Measurements from ENCODE around the gene TRAPPC3. TPM values are rescaled to one million over a fixed set of nuclear protein-coding genes. Genes with fewer than 3 reads are reported as not detected.
A peak's percentile ranks its signal among the peaks of the same experiment; 100 is the strongest.

Gene TRAPPC3
- total RNA-seq, 1 experiment from 2014 or later, result 86.7 TPM

GRCh38 chr1:36154335-36154734 lies 5.0 kb upstream of the TRAPPC3 start:
- no peak for DNase-seq (ENCODE audit: low spot score)

- no peak for DNase-seq (ENCODE audit: low spot score)
Observed at GRCh38 chr1:36153476-36153875, 4.2 kb upstream of the TRAPPC3 start.

GRCh38 chr1:36151845-36152203 lies 2.5 kb upstream of the TRAPPC3 start:
- DNase-seq (ENCODE audit: low spot score), result peak; percentile 56

- DNase-seq (ENCODE audit: low spot score), result no peak
Observed at GRCh38 chr1:36151134-36151844, 2.0 kb upstream of the TRAPPC3 start.

- DNase-seq (ENCODE audit: low spot score), result peak; percentile 94
Observed at GRCh38 chr1:36150296-36151133, 1.2 kb upstream of the TRAPPC3 start.

GRCh38 chr1:36149973-36150295 lies 648 bp upstream of the TRAPPC3 start:
- DNase-seq (ENCODE audit: low spot score), result no peak

GRCh38 chr1:36148821-36149236 lies 457 bp downstream of the TRAPPC3 start:
- no peak for DNase-seq (ENCODE audit: low spot score)

GRCh38 chr1:36144413-36144812 lies 4.9 kb downstream of the TRAPPC3 start:
- DNase-seq (ENCODE audit: low spot score), result no peak

GRCh38 chr1:36143424-36143823 lies 5.9 kb downstream of the TRAPPC3 start:
- no peak for DNase-seq (ENCODE audit: low spot score)

- DNase-seq (ENCODE audit: low spot score), result no peak
Observed at GRCh38 chr1:36142121-36142520, 7.2 kb downstream of the TRAPPC3 start.

GRCh38 chr1:36139521-36139920 lies 9.8 kb downstream of the TRAPPC3 start:
- no peak for DNase-seq (ENCODE audit: low spot score)

GRCh38 chr1:36137776-36138175 lies 11.5 kb downstream of the TRAPPC3 start:
- DNase-seq (ENCODE audit: low spot score), result no peak

GRCh38 chr1:36137226-36137625 lies 12.1 kb downstream of the TRAPPC3 start:
- no peak for DNase-seq (ENCODE audit: low spot score)

GRCh38 chr1:36136535-36136934 lies 12.8 kb downstream of the TRAPPC3 start:
- DNase-seq (ENCODE audit: low spot score), result peak; percentile 80

- no peak for DNase-seq (ENCODE audit: low spot score)
Observed at GRCh38 chr1:36135796-36136195, 13.5 kb downstream of the TRAPPC3 start.

- no peak for DNase-seq (ENCODE audit: low spot score)
Observed at GRCh38 chr1:36135330-36135667, 14.0 kb downstream of the TRAPPC3 start.

- DNase-seq (ENCODE audit: low spot score), result peak; percentile 41
Observed at GRCh38 chr1:36134505-36135329, 14.6 kb downstream of the TRAPPC3 start.

GRCh38 chr1:36134031-36134430 lies 15.3 kb downstream of the TRAPPC3 start:
- DNase-seq (ENCODE audit: low spot score), result no peak

- DNase-seq (ENCODE audit: low spot score), result peak; percentile 92
Observed at GRCh38 chr1:36133484-36133883, 15.8 kb downstream of the TRAPPC3 start.

- DNase-seq (ENCODE audit: low spot score), result no peak
Observed at GRCh38 chr1:36132029-36132428, 17.3 kb downstream of the TRAPPC3 start.

GRCh38 chr1:36128905-36129206 lies 20.4 kb downstream of the TRAPPC3 start:
- DNase-seq (ENCODE audit: low spot score), result no peak

- DNase-seq (ENCODE audit: low spot score), result peak; percentile 68
Observed at GRCh38 chr1:36128126-36128904, 21.0 kb downstream of the TRAPPC3 start.

All from A172 (cell line).